KBM-7 (cell line): ENCODE measurements around the gene CD99.

Experiments used
- DNase-seq: peaks from one replicate; pipeline ENCODE4 v3.0.0-alpha.2; 2015
- in situ Hi-C: fragments of 300-500 bp; cut with MboI; formaldehyde crosslinking; loops from 2 replicates; pipeline ENCODE4 v1.14.3; 2020; ENCODE audit warnings: low sequenced_read_pairs, low pct_unique_long_range_greater_than_20kb, mixed read lengths

Gene CD99, protein sequence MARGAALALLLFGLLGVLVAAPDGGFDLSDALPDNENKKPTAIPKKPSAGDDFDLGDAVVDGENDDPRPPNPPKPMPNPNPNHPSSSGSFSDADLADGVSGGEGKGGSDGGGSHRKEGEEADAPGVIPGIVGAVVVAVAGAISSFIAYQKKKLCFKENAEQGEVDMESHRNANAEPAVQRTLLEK

DNA sequence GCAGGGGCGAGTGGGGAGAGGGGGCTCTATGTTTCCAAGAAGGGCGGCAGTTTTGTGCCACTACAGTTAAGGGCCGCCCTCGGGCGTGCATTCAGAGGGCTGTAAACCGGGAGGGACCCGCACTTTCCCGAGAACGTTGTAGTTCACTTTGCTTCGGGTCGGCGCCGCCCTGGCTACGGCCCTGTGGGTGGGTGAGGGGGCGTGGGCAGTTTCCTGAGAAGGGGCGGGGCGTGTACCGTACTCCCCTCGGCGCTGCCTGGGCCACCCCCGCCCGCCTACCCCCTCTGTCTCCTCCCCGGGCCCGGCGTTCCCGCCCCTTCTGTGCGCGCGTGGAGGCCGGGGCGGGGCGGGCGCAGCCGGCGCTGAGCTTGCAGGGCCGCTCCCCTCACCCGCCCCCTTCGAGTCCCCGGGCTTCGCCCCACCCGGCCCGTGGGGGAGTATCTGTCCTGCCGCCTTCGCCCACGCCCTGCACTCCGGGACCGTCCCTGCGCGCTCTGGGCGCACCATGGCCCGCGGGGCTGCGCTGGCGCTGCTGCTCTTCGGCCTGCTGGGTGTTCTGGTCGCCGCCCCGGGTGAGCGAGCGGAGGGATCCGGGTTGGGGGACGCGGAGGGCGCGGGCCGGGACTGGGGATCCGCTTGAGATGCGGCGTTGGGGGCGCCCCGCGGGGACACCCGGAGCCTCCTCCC is at the start of gene CD99:
CD99 (plus strand) TSS at position 440 of the 687 bp plus-strand sequence; CDS start at position 506, 66 bp downstream.
- DNase-seq = peak; percentile 95
- in situ Hi-C loops = no loop called here

DNA sequence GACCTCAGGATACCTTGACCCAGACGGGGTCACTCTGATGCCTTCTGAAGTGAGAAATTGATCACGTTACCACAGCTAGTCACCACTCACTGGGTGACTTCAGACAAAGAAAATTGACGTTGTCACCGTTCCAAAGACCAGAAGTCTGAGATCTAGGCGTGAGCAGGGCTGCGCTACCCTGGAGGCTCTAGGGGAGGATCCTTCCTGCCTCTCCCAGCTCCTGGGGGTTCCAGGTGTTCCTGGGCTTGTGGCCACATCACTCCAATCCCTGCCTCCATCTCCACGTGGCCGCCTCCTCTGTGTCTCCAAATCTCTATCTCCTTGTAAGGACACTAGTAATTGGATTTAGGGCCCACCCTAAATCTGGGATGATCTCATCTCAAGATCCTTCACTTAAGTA is 48.9 kb upstream of the CD99 start:
- DNase-seq = no peak
- in situ Hi-C loops = no loop called here

DNA sequence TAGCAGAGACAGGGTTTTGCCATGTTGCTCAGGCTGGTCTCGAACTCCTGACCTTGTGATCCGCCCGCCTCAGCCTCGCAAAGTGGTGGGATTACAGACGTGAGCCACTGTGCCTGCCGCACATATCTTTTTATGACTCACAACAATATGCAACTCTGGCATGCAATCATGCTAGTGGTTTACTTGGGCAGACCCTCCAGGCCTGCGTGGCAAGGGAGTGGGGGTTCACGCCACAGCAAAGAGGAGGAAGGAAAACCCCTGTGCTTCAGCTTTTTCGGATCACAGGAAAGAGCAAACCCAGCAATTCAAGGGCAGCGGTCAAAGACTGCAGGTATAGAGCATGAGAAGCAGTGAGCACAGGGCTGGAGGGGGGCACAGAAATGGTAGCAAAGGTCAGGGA is 48.3 kb upstream of the CD99 start:
- DNase-seq = no peak
- in situ Hi-C loops = no loop called here

DNA sequence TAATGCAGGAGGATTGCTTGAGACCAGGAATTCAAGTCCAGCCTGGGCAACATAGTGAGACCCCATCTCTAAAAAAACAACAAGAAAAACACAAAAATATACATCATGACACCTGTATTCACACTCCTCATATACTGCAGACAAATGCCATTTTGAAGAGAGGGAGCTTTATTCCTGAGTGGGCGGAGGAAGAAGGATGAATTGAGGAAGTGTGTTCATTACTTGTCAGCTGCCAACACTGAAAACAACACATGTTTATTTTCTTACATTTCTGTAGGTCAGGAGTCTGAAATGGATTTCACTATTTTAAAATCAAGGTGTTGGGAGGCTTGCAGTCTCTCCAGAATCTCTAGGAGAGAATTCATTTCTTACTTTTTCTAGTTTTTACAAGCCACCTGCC is 47.2 kb upstream of the CD99 start:
- in situ Hi-C loops = no loop called here
- no peak for DNase-seq

DNA sequence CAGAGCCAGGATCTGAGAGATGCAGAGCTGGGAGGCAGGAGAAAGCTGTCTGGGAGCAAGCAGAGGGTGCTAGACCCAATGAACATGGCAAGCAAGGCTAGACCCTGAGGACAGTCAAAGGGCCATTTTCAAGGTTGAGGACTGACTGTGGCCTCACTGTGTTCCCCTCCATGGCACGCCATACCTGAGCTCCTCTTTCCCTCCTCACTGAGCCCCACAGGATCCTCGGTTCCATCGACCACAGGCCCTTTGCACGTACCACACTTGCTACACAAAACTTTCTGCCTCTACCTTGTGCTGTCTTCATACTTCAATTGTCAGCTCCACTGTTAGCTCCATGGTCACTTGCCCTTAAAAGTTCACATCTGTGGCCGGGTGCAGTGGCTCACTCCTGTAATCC is 45.5 kb upstream of the CD99 start:
- in situ Hi-C loops = no loop called here

DNA sequence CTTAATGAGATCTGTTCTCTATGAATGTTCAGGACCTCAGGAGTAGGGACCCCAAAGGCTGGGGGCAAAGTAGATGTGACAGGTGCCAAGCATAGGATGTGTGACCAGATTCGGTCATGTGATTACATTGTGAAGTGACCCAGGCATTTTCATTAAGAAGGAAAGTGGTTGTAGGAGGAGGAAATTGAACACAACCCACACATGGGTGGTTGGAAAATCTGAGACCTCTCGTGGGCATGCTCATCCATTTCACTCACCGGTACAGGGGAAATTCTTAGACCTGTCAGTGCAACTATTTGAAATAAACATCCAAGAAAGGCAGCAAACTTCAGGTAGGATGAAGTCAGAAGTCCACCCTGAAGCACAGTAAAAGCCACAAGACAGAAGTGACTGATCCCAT is 43.5 kb upstream of the CD99 start:
- in situ Hi-C loops = no loop called here
- no peak for DNase-seq

More for the DNA sequence above, 45.5 kb upstream of the CD99 start:
- DNase-seq = no peak

DNA sequence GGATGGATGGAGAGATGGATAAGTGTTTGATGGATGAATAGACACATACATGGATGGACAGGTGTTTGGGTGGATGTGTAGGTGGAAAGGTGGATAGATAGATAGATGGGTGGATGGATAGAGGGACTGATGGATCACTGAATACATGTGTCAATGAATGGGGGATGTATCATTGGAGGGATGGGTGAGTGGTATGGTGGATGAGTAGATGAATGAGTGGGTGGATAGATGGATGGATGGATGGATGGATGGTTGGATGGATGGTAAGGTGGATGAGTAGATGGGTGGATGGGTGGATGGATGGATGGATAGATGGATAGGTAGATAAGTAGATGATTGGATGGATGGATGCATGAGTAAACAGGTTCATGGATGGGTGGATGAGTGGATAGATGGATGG is 41.1 kb upstream of the CD99 start:
- in situ Hi-C loops = no loop called here

DNA sequence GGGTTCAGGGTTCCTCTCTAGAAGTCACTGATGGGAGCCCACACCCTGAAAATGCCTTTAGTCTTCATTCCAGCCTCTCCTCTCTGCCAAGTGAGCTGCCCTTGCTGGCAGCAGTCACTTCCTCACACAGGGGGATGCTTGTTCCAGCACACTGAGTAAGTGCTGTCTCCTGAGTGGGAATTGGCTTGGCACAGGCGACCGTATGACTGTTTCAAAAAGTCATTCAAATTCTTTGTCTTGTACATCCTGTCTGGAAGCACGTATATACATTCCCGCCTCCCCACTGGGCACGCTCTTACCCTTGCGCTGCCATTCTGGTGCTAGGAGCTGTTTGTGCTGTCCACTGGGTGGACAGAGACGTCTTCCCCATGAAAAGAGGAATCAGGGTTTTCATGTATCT is 40.2 kb upstream of the CD99 start:
- in situ Hi-C loops = no loop called here

More for the DNA sequence above, 41.1 kb upstream of the CD99 start:
- DNase-seq = no peak

DNA sequence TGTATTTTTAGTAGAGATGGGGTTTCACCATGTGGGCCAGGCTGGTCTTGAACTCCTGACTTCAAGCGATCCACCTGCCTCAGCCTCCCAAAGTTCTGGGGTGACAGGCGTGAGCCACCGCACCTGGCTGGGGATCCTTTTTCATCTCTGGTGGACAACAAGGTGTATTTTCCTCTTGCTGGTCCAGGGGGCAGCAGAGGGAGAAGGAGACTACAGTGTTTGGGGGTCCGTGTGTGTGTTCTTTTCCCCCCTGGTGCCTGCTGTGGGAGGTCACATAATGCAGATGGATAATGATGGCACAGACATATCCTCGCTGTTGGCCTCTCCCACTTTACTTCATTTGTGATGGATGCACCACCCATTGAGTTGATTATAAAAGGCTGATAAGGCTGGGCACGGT is 39.0 kb upstream of the CD99 start:
- in situ Hi-C loops = no loop called here
- no peak for DNase-seq

More for the DNA sequence above, 40.2 kb upstream of the CD99 start:
- no peak for DNase-seq

DNA sequence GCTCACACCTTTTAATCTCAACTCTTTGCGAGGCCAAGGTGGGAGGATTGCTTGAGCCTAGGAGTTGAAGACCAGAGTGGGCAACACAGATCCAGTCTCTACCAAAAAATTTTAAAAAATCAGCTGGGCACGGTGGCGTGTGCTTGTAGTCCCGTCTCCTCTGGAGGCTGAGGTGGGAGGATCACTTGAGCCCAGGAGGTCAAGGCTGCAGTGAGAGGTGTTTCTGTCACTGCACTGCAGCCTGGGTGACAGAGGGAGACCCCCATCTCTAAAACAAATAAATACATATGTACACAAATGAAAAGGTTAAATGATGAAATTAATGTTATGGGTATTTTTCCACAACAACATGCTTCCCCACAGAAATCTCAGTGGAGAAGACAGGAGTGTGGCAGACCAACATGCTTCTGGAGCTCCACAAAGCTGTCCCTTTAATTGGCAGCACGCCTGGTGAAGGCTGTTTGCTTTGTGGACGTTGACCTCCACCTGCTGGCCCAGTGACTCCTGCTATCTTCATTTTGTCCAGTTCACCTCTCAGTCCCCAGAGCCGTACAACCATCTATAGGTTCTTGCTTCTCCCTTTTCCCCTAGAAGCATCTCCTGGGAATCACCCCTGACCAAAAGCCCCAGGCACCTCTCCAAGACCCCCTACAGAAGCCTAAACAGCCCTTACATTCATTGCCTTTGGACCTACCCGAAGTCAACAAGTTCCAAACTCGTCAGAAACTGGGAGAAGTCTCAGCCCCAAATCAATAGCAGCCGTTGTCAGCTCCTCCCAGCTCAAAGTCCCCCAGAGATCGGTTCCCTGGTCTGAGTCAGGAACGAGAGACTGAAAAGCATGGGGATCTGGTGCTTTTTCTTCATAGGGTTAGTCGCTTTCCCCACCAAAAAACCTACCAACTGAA is 36.4 kb upstream of the CD99 start:
- in situ Hi-C loops = no loop called here
- DNase-seq = no peak

DNA sequence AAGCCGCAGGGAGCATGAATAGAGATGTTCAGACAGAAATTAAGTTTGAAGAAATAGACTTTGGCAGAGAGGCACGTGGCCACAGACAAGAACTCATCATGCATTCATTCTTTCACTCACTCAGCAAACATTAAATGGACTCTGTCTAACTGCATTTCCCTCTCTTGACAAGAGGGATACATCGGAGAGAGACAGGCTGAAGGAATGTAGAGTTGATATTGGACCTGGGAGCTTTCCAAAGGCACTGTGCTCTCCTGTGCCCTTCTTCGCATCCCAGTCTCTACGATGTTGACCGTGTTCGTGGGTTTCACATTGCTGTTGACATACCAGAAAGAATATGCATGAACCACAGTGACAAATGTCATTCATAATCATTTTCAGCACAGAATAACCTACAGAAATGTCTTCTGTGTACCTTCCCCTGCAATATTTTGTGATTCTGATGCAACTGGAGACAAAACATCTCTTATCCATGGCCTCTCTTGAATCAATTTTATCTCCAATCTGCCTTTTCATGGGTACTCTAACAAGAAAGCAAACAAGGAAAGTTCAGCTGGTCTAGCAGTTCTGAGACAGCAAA is 34.7 kb upstream of the CD99 start:
- DNase-seq = no peak
- in situ Hi-C loops = no loop called here

DNA sequence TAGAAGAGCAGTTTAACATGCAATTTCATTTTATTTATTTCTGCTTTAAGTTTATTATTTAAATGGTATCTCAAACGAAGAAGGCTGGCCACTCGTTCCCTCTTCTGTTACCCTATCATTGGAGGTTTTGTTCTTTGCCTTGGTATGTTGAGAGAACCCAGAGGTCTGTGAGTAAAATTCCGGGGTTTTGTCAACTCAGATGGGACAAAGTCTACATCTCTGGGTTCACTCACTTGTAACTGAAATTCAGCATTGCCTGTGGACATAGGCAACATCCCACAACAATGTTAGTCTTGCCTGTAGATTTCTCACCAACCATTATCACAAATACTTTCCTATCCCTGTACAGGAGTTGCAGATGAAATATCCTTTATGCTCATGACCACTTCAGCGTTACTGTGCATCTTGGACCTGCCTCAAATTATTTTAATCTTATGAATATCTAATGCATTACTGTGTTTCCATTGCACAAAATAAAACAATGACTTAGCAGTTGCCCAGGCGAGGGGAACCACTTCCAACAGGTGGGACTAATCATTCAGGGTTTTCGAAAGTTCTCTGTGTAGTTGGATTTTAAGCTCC is 33.5 kb upstream of the CD99 start:
- in situ Hi-C loops = no loop called here
- no peak for DNase-seq

DNA sequence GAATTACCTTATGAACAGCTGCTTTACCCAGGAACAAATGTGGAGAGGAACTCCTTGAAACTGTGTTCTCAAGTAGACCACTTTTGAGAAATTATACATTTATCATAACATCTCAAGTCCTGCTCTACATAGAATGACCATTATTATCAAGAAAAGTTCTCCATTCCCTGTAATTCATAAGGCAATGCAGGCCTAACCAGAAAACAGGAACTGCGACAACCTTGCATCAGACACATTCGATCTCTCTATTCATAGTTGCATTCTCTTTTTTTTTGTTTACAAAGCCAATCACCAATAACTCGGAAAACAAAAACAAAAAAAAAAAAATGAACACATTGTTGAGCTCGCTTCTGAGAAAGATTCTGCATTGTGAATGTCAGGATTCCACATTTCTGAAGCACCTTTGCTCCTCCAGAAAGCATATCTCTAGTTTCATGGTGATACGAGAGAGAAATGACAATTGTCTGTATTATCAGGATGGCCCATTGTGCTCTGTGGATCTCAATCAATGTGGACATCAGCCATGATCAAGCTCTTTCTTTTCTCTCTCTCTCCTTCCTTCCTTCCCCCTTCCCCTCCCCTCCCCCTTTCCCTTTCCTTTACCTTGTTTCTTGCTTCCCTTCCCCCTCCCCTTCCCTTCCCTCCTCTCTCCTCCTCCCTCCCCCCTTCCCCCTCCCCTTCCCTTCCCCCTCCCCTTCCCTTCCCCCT is 32.4 kb upstream of the CD99 start:
- peak; percentile 55 for DNase-seq
- in situ Hi-C loops = no loop called here

DNA sequence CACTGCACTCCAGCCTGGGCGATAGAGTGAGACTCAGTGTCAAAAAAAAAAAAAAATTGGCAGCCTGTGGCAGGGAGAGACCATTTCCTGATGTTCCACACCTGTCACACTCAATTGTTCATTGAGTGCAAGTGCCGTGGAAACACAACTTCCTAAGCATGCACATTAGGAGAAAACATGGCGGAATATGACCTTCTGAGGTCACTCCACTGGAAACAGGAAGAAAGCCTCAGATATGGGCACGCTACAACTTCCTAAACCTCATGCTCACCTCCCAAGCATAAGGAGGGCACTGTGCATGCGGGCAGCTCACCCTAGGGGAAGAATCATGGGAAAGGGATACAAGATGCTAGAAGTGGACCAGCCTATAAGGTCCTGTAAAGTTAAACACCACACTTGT is 28.5 kb upstream of the CD99 start:
- in situ Hi-C loops = no loop called here
- DNase-seq = peak; percentile 27

DNA sequence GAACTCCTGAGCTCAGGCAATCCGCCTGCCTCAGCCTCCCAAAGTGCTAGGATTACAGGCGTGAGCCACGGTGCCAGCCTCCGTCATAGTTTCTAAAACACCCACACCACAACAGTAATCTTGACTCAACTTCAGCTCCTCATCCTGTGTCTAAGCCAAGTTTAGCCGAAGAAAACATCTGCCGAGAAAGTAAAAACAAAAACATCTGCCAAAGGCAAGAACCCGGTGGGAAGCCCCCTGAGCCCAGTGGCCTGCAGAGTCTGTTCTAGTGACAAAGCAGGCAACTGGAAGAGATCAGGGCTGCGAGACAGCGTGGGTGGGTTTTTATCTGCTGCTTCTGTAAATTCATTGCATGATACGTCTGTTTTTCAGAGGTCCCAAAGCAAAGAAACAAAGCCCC is 26.6 kb upstream of the CD99 start:
- DNase-seq = no peak
- in situ Hi-C loops = no loop called here

DNA sequence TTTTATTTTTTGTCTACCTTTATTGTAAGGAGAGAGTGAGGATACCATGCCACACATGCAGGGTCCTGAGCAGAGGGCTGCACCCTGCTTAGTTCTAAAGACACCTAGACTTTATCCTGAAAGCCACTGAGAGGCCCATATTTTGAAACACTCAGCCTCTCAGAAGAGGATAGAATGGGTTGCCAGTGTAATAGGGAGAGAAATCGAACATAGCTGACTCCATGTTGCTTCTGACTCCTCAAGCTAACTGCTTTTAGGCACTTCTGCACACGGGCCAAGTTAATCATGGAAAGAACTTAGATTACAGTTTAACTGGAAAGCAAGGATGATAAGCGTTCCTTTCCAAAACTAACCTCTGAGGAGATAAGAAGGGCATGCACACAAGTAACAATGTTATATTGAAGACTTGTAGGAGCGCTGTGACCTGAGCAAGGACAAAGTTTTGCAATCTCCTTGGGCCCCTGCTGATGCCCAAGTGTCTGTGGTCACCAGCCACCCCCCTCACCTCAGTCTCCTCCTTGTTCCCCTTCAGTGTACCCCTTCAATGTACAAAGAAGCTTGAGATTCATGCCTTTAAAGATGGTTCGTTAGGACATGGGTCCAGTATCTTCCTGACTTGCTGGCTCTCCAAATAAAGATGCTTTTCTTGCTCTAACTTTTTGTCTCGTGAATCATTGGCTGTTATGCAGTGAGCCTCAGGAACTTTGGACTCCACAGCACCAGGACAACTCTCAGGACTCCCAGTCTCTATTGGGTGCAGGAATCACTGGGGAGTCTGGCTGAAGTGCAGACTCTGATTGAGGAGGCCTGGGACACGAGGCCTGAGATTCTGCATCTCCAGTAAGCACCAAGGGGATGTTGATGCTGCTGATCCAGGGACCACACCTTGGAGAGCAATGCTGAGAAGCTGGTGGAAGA is 25.4 kb upstream of the CD99 start:
- DNase-seq = no peak
- in situ Hi-C loops = no loop called here

DNA sequence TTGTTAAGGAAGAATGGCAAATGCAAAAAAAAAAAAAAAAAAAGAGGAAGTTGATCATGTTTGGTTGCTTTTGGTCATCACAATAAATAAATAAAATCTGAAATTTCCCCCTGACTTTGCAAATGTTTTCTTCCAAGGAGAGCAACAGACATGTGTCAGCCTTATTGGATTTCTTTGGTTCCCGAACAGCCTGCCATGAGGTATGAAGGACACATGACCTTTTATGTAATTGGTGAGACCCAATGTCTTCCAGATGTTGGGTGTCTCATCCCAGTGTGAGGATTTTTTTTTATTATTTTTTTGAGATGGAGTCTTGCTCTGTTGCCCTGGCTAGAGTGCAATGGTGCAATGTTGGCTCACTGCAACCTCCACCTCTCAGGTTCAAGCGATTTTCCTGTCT is 24.6 kb upstream of the CD99 start:
- in situ Hi-C loops = no loop called here
- peak; percentile 42 for DNase-seq

DNA sequence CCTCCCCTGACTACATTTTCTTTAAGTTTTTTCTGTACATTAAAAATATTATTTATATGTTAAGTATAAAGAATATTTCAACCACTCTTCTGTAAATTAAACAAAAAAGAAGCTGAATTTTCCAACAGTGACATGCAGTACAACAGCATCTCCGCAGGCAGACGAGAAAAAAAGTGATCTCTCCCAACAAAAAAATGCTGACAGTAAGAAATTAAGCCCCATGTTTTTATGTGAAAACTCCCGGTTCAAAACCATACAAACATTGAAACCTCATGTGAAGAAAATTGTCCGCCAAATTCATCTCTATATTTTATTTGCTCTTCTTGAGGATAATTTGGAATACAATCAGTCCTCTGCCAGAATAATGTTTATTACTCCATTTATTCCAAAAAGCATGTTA is 20.1 kb upstream of the CD99 start:
- DNase-seq = no peak
- in situ Hi-C loops = no loop called here
